Regular cardiac myocyte (primary cell): ENCODE measurements around the gene AMDHD1. TPM values are rescaled to one million over a fixed set of nuclear protein-coding genes. Genes with fewer than 3 reads are reported as not detected.

Experiments used
- total RNA-seq: library from RNA; depleted of rRNA; stranded (reverse); fragments of >200 nt; gene quantifications from 2 replicates; pipeline ENCODE4 v1.2.3, GENCODE V29; 2014

The AMDHD1 gene
- total RNA-seq, result under 0.01 and 0.28 TPM in 2 replicates

GRCh38 chr12:95943330-95943842, at the start of gene AMDHD1:
TSS of gene AMDHD1 (plus strand) at chr12:95943331. CDS start at chr12:95943399, 68 bp downstream.

GRCh38 chr12:95942524-95943329, 404 bp upstream of the AMDHD1 start, which contains the start of gene CCDC38:
TSS of gene CCDC38 (minus strand) at chr12:95942614. CDS start at chr12:95936509, 6,105 bp downstream.

GRCh38 chr12:95996034-95996658, 53.0 kb downstream of the AMDHD1 start, which contains the start of gene HAL:
TSS of gene HAL (minus strand) at chr12:95996344. CDS start at chr12:95995910, 434 bp downstream.

Other genes starting within 250 kb of the AMDHD1 start
- 153 and 362 TPM in 2 replicates for gene NTN4, start 152.6 kb upstream of the AMDHD1 start, total RNA-seq
- gene SNRPF, start 84.4 kb upstream of the AMDHD1 start, total RNA-seq, result 7.9 and 28.0 TPM in 2 replicates
- under 0.01 TPM in 2 replicates for gene CCDC38, start 717 bp upstream of the AMDHD1 start, total RNA-seq
- under 0.01 TPM in 1 of 2 replicates, not detected in the other for gene HAL, start 53.0 kb downstream of the AMDHD1 start, total RNA-seq
- 60.0 and 123 TPM in 2 replicates for gene LTA4H, start 92.3 kb downstream of the AMDHD1 start, total RNA-seq